AG04450 (cell line): ENCODE data around the gene SPAG16. TPM values are rescaled to one million over a fixed set of nuclear protein-coding genes. Genes with fewer than 3 reads are reported as not detected.

Experiments used
- CTCF ChIA-PET: fragments of 300-600, 350-600 bp; formaldehyde crosslinking; extraction: SDS; loops from one replicate; lab custom pipeline; 2022; ENCODE audit warnings: antibody characterized with exemption, inconsistent platforms; lab: Charles Lee
- POLR2A ChIA-PET: fragments of 350-600 bp; formaldehyde crosslinking; extraction: SDS; loops from one replicate; lab custom pipeline; 2021; ENCODE audit warnings: antibody characterized with exemption, inconsistent platforms; lab: Yijun Ruan, JAX
- DNase-seq: peaks from one replicate; pipeline ENCODE4 v3.0.0-alpha.2; 2011; ENCODE audit warnings: low read depth, low spot score
- H3K27ac ChIP-seq: one replicate; pipeline ENCODE4 v1.5.1; 2012; ENCODE audit warnings: low read depth, low read length, control low read depth
- H3K27me3 ChIP-seq: one replicate; pipeline ENCODE4 v1.6.0; 2012; ENCODE audit warnings: low read length; ENCODE audit not compliant: control insufficient read depth, insufficient read depth
- H3K4me3 ChIP-seq: 2 replicates; pipeline ENCODE4 v1.5.1; 2011; ENCODE audit warnings: mild to moderate bottlenecking, low read depth, low read length, control low read depth
- H3K9me3 ChIP-seq: 2 replicates; pipeline ENCODE4 v1.5.1; 2012; ENCODE audit warnings: low read length; ENCODE audit not compliant: control insufficient read depth, insufficient read depth
- polyA plus RNA-seq: library from polyadenylated mRNA; depleted of rRNA; stranded (reverse); fragments of >200 nt; gene quantifications from 2 replicates; pipeline ENCODE4 v1.2.3, GENCODE V29; 2011
- TF ChIP-seq, protein P1 (sequence below): IDR thresholded peaks from 2 replicates; pipeline ENCODE4 v1.5.1; 2011; ENCODE audit warnings: low read depth, low read length, control low read depth, inconsistent platforms

Gene SPAG16
- polyA plus RNA-seq, 1 experiment, result 28.1 TPM

DNA sequence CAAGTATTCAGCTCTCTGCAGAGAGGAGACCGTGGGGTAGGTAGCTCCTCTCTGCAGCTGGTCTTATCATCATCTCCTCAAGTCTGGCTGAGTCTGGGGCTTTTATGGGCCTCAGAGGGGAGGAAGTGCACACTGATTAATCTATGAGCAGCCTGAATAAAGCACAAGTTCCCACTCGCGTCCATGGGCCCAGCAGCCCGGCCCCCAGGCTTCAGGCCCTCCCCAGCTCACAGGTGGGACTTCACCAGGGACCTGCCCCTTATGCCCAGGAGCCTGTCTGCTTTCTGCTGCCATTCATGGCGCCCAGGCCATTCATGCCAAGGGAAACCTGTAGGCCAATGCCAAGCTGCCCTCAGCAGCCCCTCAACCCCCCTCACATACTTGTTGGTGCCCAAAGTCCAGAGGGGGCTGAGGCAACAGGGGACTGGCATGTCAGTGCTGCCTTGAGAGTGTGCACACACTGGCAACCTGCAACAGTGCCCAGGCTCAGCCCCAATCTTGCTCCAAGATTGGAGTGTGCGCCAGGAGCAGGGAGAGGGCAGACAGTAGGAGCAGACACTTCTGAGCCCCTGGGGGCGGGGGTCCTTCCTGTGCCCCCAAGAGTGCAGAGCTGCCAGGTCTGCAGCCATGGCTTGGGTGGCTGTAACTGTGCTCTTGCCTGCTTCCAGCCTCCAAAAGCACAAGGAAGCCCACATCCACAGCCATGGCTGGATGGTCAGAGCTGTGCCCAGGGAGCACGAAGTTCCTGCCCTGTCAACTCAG lies 751.0 kb downstream of the SPAG16 start:
- H3K27ac ChIP-seq, result no peak overlapping the region
- CTCF ChIA-PET, result no interaction called here
- POLR2A ChIA-PET, result no interaction called here
- H3K4me3 ChIP-seq, result no peak overlapping the region
- H3K9me3 ChIP-seq, result peaks cover 15% of the 10 kb centered on the region
- no peak for DNase-seq
- no peaks in the 10 kb centered on the region for H3K27me3 ChIP-seq
- TF ChIP-seq, protein P1, sequence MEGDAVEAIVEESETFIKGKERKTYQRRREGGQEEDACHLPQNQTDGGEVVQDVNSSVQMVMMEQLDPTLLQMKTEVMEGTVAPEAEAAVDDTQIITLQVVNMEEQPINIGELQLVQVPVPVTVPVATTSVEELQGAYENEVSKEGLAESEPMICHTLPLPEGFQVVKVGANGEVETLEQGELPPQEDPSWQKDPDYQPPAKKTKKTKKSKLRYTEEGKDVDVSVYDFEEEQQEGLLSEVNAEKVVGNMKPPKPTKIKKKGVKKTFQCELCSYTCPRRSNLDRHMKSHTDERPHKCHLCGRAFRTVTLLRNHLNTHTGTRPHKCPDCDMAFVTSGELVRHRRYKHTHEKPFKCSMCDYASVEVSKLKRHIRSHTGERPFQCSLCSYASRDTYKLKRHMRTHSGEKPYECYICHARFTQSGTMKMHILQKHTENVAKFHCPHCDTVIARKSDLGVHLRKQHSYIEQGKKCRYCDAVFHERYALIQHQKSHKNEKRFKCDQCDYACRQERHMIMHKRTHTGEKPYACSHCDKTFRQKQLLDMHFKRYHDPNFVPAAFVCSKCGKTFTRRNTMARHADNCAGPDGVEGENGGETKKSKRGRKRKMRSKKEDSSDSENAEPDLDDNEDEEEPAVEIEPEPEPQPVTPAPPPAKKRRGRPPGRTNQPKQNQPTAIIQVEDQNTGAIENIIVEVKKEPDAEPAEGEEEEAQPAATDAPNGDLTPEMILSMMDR, result no peak

DNA sequence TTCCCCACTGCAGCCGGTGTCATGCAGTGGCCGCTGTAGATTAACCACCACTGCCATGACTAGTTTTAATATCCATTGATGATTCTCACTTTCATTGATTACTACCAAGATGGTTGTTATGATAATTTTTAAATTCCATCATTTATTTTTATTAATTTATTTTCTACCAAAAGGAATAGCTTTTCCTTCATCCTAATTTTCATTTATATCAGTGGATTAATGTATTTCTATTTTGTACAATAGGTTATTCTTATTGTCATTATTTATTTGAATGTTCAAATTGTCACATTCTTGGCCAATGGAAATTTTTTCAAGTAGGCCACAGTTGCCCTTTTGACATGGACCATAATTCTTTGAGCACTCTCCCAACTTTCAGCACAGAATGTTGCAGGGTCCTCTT lies 751.7 kb downstream of the SPAG16 start:
- ChIA-PET CTCF (interaction anchor here (1.1 kb wide), 1 partner anchor 69 kb away, joined by 3 read pairs; no protein-coding TSS in a partner anchor), POLR2A (no interaction called here)
- Histone ChIP-seq H3K4me3 (no peak overlapping the region), H3K27ac (no peak overlapping the region), H3K9me3 (peaks cover 15% of the 10 kb centered on the region), H3K27me3 (no peaks in the 10 kb centered on the region)
- TF ChIP-seq, protein P1, result no peak
- no peak for DNase-seq

DNA sequence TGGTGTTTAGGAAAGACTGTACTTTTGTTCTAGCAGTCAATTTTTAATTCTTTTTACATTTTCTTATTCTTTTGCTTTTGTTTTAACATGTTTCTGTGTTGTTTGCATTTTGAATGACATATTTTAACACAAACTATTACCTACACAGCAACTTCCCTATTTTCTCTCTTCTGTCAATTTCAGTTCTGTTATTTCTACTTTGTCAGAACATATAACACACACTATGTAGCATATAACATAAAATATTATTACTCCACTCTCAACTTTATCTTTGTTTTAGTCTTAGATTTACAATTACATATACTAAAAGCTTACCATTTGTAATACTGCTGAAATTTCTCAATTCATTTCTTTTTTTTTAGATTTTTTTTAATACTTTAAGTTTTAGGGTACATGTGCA lies 753.9 kb downstream of the SPAG16 start:
- TF ChIP-seq, protein P1, result no peak
- Histone ChIP-seq H3K27me3 (no peaks in the 10 kb centered on the region), H3K9me3 (peaks cover 15% of the 10 kb centered on the region), H3K27ac (no peak overlapping the region), H3K4me3 (no peak overlapping the region)
- ChIA-PET CTCF (no interaction called here), POLR2A (no interaction called here)
- DNase-seq, result no peak

DNA sequence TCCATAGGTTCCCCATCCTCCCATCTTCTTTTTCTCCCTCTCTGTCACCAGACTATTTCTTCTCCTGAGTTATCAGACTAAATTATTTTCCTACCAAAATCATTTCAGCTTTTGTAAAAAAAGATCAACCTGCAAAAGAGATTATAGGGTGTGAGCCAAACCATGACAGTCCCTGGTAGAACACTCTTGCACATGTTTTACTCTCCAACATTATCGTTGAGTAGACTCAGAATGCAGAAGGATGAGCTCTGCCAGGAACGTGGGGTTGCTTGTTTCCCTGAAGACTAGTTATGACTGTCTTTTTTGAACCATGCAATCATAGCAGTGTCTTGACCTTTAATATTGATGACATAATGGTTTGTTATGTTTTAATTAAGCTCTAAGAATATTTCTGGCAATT lies 766.5 kb downstream of the SPAG16 start:
- TF ChIP-seq, protein P1, result no peak
- DNase-seq, result no peak
- no peak overlapping the region for H3K27ac ChIP-seq
- ChIA-PET CTCF (no interaction called here), POLR2A (no interaction called here)
- no peaks in the 10 kb centered on the region for H3K9me3 ChIP-seq
- H3K4me3 ChIP-seq, result no peak overlapping the region
- no peaks in the 10 kb centered on the region for H3K27me3 ChIP-seq

DNA sequence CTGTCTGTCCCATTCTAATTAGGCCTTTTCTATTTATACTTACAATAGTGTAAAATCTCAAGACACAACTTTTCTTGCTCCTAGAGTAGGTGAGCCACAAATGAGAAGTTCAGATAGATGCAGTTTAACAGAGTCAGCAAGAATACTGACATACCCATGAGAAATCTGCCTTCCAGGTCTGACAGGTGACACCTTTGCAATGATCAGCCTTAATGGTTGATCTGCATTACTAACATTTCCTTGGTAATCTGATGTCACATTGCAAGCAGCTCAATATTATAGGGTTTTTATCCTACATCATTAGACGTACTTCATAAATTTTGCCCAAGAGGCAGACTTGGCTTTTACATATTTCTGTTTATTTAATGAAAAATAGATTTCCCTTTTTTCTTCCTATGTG lies 767.3 kb downstream of the SPAG16 start:
- Histone ChIP-seq H3K27me3 (no peaks in the 10 kb centered on the region), H3K9me3 (no peaks in the 10 kb centered on the region), H3K27ac (no peak overlapping the region), H3K4me3 (no peak overlapping the region)
- TF ChIP-seq, protein P1, result no peak
- DNase-seq, result no peak
- POLR2A ChIA-PET, result no interaction called here
- CTCF ChIA-PET, result no interaction called here
